Measurements from ENCODE around the gene MED12L. TPM values are rescaled to one million over a fixed set of nuclear protein-coding genes. Genes with fewer than 3 reads are reported as not detected.
"Not testable (repeated sequence)": the region's sequence is repeated elsewhere in the genome, so short reads cannot be mapped to it uniquely, and the experiment has no call there.

MED12L gene
- total RNA-seq, 4 donors from 2014 or later, result 0.15 to 0.37 (median 0.22) TPM

DNA sequence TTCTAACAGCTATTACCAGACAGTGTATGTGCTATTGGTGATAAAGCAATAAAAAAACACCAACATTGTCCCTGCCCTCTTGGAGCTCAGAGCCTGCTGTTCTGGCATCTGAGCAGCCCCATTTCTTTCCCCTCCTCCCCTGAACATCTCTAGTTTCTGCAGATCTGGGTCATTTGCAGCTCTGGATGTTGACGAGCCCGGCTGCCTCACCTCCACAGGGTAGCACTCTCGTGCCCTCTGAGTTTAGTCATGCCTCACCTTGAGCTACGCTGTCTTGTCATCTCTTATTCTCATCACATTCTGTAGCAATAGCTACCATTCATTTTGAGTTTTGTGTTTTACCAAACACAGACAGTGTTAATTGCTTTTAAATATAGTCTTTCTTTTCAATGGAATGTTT, 147.5 kb downstream of the MED12L start:
- H3K4me3 ChIP-seq (ENCODE audit: low read depth, poor library complexity, severe bottlenecking), result no peak overlapping the region
- 93 to 94% methylated on average over 4 of the region's 4 CpGs for WGBS, 2 donors
- no peak for DNase-seq (ENCODE audit: low spot score in 2 of 2)
- TF ChIP-seq, protein P1, sequence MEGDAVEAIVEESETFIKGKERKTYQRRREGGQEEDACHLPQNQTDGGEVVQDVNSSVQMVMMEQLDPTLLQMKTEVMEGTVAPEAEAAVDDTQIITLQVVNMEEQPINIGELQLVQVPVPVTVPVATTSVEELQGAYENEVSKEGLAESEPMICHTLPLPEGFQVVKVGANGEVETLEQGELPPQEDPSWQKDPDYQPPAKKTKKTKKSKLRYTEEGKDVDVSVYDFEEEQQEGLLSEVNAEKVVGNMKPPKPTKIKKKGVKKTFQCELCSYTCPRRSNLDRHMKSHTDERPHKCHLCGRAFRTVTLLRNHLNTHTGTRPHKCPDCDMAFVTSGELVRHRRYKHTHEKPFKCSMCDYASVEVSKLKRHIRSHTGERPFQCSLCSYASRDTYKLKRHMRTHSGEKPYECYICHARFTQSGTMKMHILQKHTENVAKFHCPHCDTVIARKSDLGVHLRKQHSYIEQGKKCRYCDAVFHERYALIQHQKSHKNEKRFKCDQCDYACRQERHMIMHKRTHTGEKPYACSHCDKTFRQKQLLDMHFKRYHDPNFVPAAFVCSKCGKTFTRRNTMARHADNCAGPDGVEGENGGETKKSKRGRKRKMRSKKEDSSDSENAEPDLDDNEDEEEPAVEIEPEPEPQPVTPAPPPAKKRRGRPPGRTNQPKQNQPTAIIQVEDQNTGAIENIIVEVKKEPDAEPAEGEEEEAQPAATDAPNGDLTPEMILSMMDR (IDR thresholded peaks at IDR 0.05), result no peak
- no peak for TF ChIP-seq POLR2A (IDR thresholded peaks at IDR 0.05)
- intact Hi-C loops (cut with DNase I; ENCODE audit: low total_unique reads), result no loop called here

DNA sequence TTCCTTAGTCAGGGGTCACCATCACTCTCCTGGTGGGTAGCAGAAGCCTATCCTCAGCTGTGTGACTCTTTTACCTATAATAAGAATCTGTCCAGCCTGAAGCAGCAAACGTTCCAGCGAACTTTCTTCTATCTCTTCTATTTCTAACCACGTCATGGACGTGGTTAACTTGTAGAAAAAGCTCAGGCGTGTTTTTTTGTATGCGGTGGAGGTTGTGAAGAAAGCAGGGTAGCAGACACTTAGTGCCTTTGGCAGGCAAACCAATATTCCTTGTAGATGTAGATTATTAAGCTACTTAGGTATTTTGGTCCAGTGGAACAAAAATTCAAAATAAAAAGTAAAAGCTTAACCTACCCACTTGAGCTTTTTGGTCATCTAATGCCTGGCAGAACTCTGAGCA, 149.4 kb downstream of the MED12L start:
- no peak for TF ChIP-seq POLR2A (IDR thresholded peaks at IDR 0.05)
- TF ChIP-seq, protein P1 (IDR thresholded peaks at IDR 0.05), result no peak

DNA sequence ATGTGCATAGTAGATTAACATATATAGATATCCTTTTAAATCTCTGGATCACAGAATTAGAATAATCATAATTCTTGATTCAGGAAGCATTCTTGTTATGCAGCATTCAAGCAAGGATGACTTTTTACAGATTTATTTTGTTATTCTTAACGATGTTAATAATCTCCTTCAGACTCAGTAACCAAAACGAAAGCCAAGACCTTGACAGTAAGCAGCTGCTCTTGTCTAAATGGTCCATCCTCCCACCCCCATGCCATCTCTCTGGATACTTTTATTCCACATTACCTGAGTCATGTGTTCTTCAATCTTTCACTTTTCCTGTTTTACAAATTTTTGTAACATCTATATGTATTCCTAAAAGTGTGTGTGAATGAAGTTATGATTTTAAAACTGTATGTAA, 150.9 kb downstream of the MED12L start:
- no peak overlapping the region for H3K4me3 ChIP-seq (ENCODE audit: low read depth, poor library complexity, severe bottlenecking)
- 58 to 68% methylated on average over 2 of the region's 2 CpGs for whole genome bisulfite sequencing, 2 donors
- no peak for DNase-seq (ENCODE audit: low spot score in 2 of 2)
- intact Hi-C loops (cut with DNase I; ENCODE audit: low total_unique reads), result no loop called here
- TF ChIP-seq, protein P1 (IDR thresholded peaks at IDR 0.05), result no peak
- TF ChIP-seq POLR2A (IDR thresholded peaks at IDR 0.05), result no peak

More for the DNA sequence above, 149.4 kb downstream of the MED12L start:
- intact Hi-C loops (cut with DNase I; ENCODE audit: low total_unique reads), result no loop called here
- DNase-seq (ENCODE audit: low spot score in 2 of 2), result no peak
- 91 to 95% methylated on average over 6 of the region's 6 CpGs for whole genome bisulfite sequencing, 2 donors
- H3K4me3 ChIP-seq (ENCODE audit: low read depth, poor library complexity, severe bottlenecking), result no peak overlapping the region

DNA sequence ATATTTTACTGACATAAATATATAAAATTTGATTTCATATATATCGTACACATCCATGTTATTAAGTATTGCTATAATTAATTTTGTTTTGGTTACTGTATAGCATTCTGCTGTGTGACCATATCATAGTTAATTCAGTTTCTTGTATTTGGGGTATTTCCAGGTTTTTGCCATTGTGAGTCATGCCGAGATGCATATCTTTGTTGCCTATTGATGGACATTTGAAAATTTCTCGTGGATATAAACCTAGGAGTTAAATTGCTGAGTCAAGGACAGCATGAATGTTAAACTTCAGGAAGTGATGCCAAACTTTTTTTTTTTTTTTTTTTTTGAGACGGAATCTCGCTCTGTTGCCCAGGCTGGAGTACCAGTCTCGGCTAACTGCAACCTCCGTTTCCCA, 151.3 kb downstream of the MED12L start:
- TF ChIP-seq, protein P1 (IDR thresholded peaks at IDR 0.05), result no peak
- 83 to 86% methylated on average over 7 of the region's 7 CpGs for WGBS, 2 donors
- no peak for DNase-seq (ENCODE audit: low spot score in 2 of 2)
- no peak overlapping the region for H3K4me3 ChIP-seq (ENCODE audit: low read depth, poor library complexity, severe bottlenecking)
- intact Hi-C loops (cut with DNase I; ENCODE audit: low total_unique reads), result no loop called here

DNA sequence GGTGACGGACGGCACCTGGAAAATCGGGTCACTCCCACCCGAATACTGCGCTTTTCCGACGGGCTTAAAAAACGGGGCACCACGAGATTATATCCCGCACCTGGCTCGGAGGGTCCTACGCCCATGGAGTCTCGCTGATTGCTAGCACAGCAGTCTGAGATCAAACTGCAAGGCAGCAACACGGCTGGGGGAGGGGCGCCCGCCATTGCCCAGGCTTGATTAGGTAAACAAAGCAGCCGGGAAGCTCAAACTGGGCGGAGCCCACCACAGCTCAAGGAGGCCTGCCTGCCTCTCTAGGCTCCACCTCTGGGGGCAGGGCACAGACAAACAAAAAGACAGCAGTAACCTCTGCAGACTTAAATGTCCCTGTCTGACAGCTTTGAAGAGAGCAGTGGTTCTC, 156.5 kb downstream of the MED12L start:
- H3K4me3 ChIP-seq (ENCODE audit: low read depth, poor library complexity, severe bottlenecking); intact Hi-C loops (cut with DNase I; ENCODE audit: low total_unique reads); DNase-seq (ENCODE audit: low spot score in 2 of 2): not testable (repeated sequence)
- WGBS, 2 donors, result 90 to 95% methylated on average over 18 of the region's 18 CpGs

DNA sequence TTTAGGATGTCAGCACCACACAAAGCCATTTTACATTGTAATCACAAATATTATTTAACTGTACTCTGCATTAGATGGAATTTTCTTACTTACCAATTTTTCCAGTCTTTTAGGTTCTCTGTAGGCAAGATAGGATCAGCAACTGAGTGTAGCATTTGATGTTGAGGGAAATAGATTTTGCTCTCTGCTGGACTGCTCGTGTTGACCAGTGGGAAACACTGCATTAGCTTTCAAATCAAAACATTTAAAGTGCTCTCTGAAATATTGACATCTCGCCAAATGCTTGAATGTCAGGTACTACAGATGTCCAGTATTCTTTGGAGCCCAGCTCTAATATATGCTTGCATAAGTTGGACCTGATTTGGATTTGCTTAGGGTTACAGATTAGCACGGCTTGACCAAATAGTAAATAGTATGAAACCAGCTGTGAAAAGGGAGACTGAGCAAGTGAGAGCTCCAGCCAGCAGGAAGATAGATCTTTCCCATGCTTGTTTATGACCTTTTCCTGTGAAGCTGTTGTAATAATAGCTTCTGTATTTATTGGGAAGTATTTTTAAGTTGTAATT, 163.4 kb downstream of the MED12L start:
- TF ChIP-seq, protein P1 (IDR thresholded peaks at IDR 0.05), result no peak
- 67 to 68% methylated on average over 3 of the region's 3 CpGs for WGBS, 2 donors
- no peak for DNase-seq (ENCODE audit: low spot score in 2 of 2)
- H3K4me3 ChIP-seq (ENCODE audit: low read depth, poor library complexity, severe bottlenecking), result no peak overlapping the region
- intact Hi-C loops (cut with DNase I; ENCODE audit: low total_unique reads), result no loop called here

All from lower leg skin (tissue), 4 donors.